SU-DHL-6 (cell line): ENCODE results near the gene KCNIP4.

Experiments used
- H2AFZ ChIP-seq: fragments of 200-600 bp; sonication (generic); 2 replicates; pipeline ENCODE4 v1.6.1; 2014; ENCODE audit warnings: low read depth, mild to moderate bottlenecking, moderate library complexity, mixed read lengths, antibody characterized with exemption, low read length; ENCODE audit not compliant: severe bottlenecking
- H3F3A ChIP-seq: fragments of 200-600 bp; shearing (Covaris generic); 2 replicates; pipeline ENCODE4 v1.6.0; 2016; ENCODE audit warnings: antibody characterized with exemption, mild to moderate bottlenecking; ENCODE audit not compliant: insufficient read depth
- H3K27ac ChIP-seq: fragments of 200-600 bp; sonication (generic); 2 replicates; pipeline ENCODE4 v1.5.1; 2016; ENCODE audit warnings: low read depth, mild to moderate bottlenecking, low read length, moderate library complexity, mixed read lengths
- H3K27me3 ChIP-seq: fragments of 200-600 bp; sonication (generic), shearing (Covaris generic); 2 replicates; pipeline ENCODE4 v1.6.0; 2014; ENCODE audit warnings: mild to moderate bottlenecking, low read length
- H3K36me3 ChIP-seq: fragments of 200-600 bp; sonication (generic); 2 replicates; pipeline ENCODE4 v1.6.1; 2014; ENCODE audit warnings: mild to moderate bottlenecking, low read length, mixed read lengths
- H3K4me2 ChIP-seq: fragments of 300-600, 200-600 bp; shearing (Covaris generic), sonication (generic); 2 replicates; pipeline ENCODE4 v1.6.0; 2014; ENCODE audit warnings: low read length, low read depth, mild to moderate bottlenecking; ENCODE audit not compliant: poor library complexity, severe bottlenecking
- H3K4me3 ChIP-seq: fragments of 200-600 bp; sonication (generic); 2 replicates; pipeline ENCODE4 v1.5.1; 2014; ENCODE audit warnings: antibody characterized with exemption, low read length, mild to moderate bottlenecking, mixed read lengths; ENCODE audit not compliant: insufficient read depth, poor library complexity, severe bottlenecking
- H3K79me2 ChIP-seq: fragments of 200-600 bp; sonication (generic); 2 replicates; pipeline ENCODE4 v1.6.1; 2014; ENCODE audit warnings: mild to moderate bottlenecking, low read length, moderate library complexity; ENCODE audit not compliant: insufficient read depth
- H3K9ac ChIP-seq: fragments of 200-600 bp; sonication (generic); 2 replicates; pipeline ENCODE4 v1.7.0; 2014; ENCODE audit warnings: mild to moderate bottlenecking, low read length
- H3K9me2 ChIP-seq: fragments of 200-600 bp; sonication (generic); replicated peaks from 2 replicates; pipeline ENCODE4 v1.6.1; 2014; ENCODE audit warnings: low read length; ENCODE audit not compliant: insufficient read depth
- H3K9me3 ChIP-seq: fragments of 200-600 bp; sonication (generic); 2 replicates; pipeline ENCODE4 v1.6.1; 2014; ENCODE audit warnings: low read length, mixed read lengths; ENCODE audit not compliant: insufficient read depth
- H4K20me1 ChIP-seq: fragments of 200-600 bp; sonication (generic); 2 replicates; pipeline ENCODE4 v1.6.1; 2014; ENCODE audit warnings: low read depth, mild to moderate bottlenecking, antibody characterized with exemption, low read length, moderate library complexity, mixed read lengths
- CTCF ChIP-seq: fragments of 200-600 bp; sonication (generic); IDR thresholded peaks from one replicate; pipeline ENCODE4 v1.5.1; 2017; ENCODE audit warnings: antibody characterized with exemption, mild to moderate bottlenecking, low read length, moderate library complexity; ENCODE audit not compliant: insufficient read depth, poor library complexity, severe bottlenecking
- EZH2phosphoT487 ChIP-seq: fragments of 200-600 bp; sonication (generic), shearing (Covaris generic); conservative IDR thresholded peaks from 2 replicates; pipeline ENCODE4 v1.6.1; 2018; ENCODE audit warnings: mild to moderate bottlenecking, antibody characterized with exemption, low read length, moderate library complexity, mixed read lengths

Gene KCNIP4

DNA sequence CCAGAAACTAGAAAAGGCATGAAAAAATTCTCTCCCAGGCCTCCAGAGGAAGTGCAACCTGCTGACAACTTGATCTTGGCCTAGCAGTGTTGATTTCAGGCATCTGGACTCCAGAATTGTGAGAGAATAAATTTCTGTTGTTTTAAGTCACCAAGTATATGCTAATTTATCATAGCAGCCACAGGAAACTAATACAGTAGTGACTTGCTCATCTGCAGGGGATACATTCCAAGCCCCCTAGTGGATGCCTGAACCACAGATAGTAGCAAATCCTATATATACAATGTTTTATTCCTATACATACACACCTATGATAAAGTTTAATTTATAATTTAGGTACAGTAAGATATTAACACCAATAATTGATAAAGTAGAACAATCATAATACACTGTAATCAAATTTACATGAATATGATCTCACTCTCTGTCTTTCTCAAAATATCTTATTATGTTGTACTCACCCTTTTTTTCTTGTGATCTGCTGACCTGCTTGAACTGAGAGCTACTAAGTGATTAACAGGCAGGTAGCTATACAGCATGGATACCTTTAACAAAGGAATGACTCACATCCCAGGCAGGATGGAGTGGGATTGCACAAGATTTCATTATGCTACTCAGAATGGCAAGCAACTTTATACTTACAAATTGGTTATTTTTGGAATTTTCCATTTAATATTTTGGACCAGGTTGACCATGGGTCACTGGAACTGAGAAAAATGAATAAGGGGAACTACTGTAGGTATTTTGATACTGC lies 501.1 kb downstream of the KCNIP4 start:
- H4K20me1 ChIP-seq, result no peaks in the 10 kb centered on the region
- H3K27me3 ChIP-seq, result no peaks in the 10 kb centered on the region
- TF ChIP-seq EZH2phosphoT487 (no peak), CTCF (no peak)
- H3K9me2 ChIP-seq, result no peaks in the 10 kb centered on the region
- H3K9me3 ChIP-seq, result no peaks in the 10 kb centered on the region
- H3K9ac ChIP-seq, result no peak overlapping the region
- H3K79me2 ChIP-seq, result no peaks in the 10 kb centered on the region
- H3K27ac ChIP-seq, result no peak overlapping the region
- no peaks in the 10 kb centered on the region for H3F3A ChIP-seq
- no peak overlapping the region for H3K4me2 ChIP-seq
- no peak overlapping the region for H2AFZ ChIP-seq
- no peak overlapping the region for H3K4me3 ChIP-seq
- no peaks in the 10 kb centered on the region for H3K36me3 ChIP-seq

DNA sequence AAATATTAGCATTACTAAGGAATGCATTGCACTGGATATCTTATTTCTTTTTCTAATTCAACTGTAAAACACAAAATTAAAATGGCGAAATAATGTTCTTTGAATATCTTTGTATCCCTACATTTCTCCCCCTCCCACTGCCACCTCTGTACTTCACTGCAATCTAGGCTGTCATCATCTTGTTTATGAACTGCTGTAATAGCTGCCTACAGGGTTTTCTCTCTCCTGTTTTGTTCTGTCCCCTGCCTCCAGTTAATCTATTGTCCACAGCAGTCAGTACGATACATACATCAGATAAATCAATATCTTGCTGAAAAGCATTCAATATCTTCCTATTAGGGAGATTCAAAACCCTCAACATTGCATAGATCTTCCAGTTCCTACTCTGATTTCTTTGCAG lies 528.4 kb downstream of the KCNIP4 start:
- Histone ChIP-seq H3K4me2 (no peak overlapping the region), H3K79me2 (no peaks in the 10 kb centered on the region), H3K27ac (no peak overlapping the region), H2AFZ (no peak overlapping the region), H3K9ac (no peak overlapping the region), H3K9me3 (no peaks in the 10 kb centered on the region), H3K4me3 (no peak overlapping the region), H3K36me3 (no peaks in the 10 kb centered on the region), H4K20me1 (no peaks in the 10 kb centered on the region), H3F3A (no peaks in the 10 kb centered on the region), H3K27me3 (no peaks in the 10 kb centered on the region), H3K9me2 (no peaks in the 10 kb centered on the region)
- TF ChIP-seq EZH2phosphoT487 (no peak), CTCF (no peak)

GRCh38 chr4:21415728-21416127 lies 532.8 kb downstream of the KCNIP4 start:
- H3K79me2 ChIP-seq, result no peaks in the 10 kb centered on the region
- H3K27ac ChIP-seq, result no peak overlapping the region
- no peaks in the 10 kb centered on the region for H3K9me2 ChIP-seq
- no peak overlapping the region for H3K4me2 ChIP-seq
- H3K9ac ChIP-seq, result no peak overlapping the region
- no peak overlapping the region for H2AFZ ChIP-seq
- no peaks in the 10 kb centered on the region for H3K9me3 ChIP-seq
- H3K27me3 ChIP-seq, result no peaks in the 10 kb centered on the region
- no peaks in the 10 kb centered on the region for H3F3A ChIP-seq
- no peaks in the 10 kb centered on the region for H4K20me1 ChIP-seq
- TF ChIP-seq CTCF, result no peak
- no peak for TF ChIP-seq EZH2phosphoT487
- H3K36me3 ChIP-seq, result no peaks in the 10 kb centered on the region
- no peak overlapping the region for H3K4me3 ChIP-seq
